ENCODE results near the gene BCL7B.

Gene BCL7B

DNA sequence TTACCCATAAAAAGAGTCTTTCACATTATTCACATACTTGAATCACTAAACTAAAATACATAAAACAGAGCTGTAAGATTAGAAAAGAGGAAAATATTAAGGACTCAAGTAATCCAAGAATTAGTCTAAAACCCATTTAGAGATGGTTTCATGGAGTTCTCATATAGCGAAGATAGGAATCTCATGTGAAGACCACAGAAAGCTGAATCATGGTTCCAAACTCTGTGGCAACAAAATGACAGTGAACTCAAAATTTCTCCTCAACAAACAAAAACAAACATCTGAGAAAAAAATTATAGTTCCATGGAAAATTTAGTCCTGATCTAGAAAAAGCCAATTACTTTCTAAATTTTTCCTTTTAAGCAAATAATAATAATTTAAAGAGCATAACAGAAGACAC, 70.0 kb downstream of the BCL7B start:
- Histone ChIP-seq H3K79me2 (ENCODE audit: control insufficient read depth, low read length) (peaks cover 90% of the 10 kb centered on the region), H3K36me3 (ENCODE audit: control insufficient read depth, low read length) (peaks cover 96% of the 10 kb centered on the region), H4K20me1 (ENCODE audit: control insufficient read depth, insufficient read depth, low read depth, low read length) (peaks cover 5% of the 10 kb centered on the region; the same call in 1 of the 2 replicates), H3F3A (ENCODE audit: control insufficient read depth, insufficient read depth) (peaks cover 20% of the 10 kb centered on the region), H3K9me2 (replicated peaks; ENCODE audit: control insufficient read depth, low read length) (no peaks in the 10 kb centered on the region), H3K27me3 (ENCODE audit: control insufficient read depth, low read length) (no peaks in the 10 kb centered on the region), H3K4me2 (ENCODE audit: low read length) (no peak overlapping the region), H3K4me1 (ENCODE audit: control insufficient read depth, low read length) (no peaks in the 10 kb centered on the region), H3K9me3 (ENCODE audit: control insufficient read depth, insufficient read depth, low read length) (no peaks in the 10 kb centered on the region), H3K27ac (ENCODE audit: low read depth, low read length) (no peak overlapping the region), H3K4me3 (ENCODE audit: low read length) (no peak overlapping the region)
- TF ChIP-seq, protein P1, sequence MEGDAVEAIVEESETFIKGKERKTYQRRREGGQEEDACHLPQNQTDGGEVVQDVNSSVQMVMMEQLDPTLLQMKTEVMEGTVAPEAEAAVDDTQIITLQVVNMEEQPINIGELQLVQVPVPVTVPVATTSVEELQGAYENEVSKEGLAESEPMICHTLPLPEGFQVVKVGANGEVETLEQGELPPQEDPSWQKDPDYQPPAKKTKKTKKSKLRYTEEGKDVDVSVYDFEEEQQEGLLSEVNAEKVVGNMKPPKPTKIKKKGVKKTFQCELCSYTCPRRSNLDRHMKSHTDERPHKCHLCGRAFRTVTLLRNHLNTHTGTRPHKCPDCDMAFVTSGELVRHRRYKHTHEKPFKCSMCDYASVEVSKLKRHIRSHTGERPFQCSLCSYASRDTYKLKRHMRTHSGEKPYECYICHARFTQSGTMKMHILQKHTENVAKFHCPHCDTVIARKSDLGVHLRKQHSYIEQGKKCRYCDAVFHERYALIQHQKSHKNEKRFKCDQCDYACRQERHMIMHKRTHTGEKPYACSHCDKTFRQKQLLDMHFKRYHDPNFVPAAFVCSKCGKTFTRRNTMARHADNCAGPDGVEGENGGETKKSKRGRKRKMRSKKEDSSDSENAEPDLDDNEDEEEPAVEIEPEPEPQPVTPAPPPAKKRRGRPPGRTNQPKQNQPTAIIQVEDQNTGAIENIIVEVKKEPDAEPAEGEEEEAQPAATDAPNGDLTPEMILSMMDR (IDR thresholded peaks at IDR 0.05; ENCODE audit: low read depth, low read length, poor library complexity, severe bottlenecking) = no peak
- no peak for TF ChIP-seq EZH2phosphoT487 (IDR thresholded peaks at IDR 0.05; ENCODE audit: borderline replicate concordance, low read length)

All from DOHH2 (cell line).